Astrocyte of the spinal cord (primary cell): ENCODE measurements around the gene CEP152.

Experiments
- DNase-seq: peaks from one replicate; pipeline ENCODE4 v3.0.0; 2011; ENCODE audit warnings: low read depth, low spot score
- H3K4me3 ChIP-seq: 2 replicates; pipeline ENCODE4 v1.5.1; 2011; ENCODE audit warnings: low read depth, mild to moderate bottlenecking, low read length, moderate library complexity
- CTCF ChIP-seq: IDR thresholded peaks from 2 replicates; pipeline ENCODE4 v1.5.1; 2012; ENCODE audit warnings: low read depth, mild to moderate bottlenecking, low read length, inconsistent platforms
- in situ Hi-C: cut with HindIII; loops from 2 replicates; pipeline ENCODE4 v1.10.0; 2017; ENCODE audit warnings: low sequenced_read_pairs

Gene CEP152

GRCh38 chr15:48751595-48751994 lies 59.3 kb downstream of the CEP152 start:
- in situ Hi-C loops: no loop called here
- TF ChIP-seq CTCF: no peak

GRCh38 chr15:48748535-48748934 lies 62.3 kb downstream of the CEP152 start:
- no peak for TF ChIP-seq CTCF
- H3K4me3 ChIP-seq: no peak overlapping the region
- in situ Hi-C loops: no loop called here
- peak; percentile 47 for DNase-seq

More at GRCh38 chr15:48751595-48751994, 59.3 kb downstream of the CEP152 start:
- no peak overlapping the region for H3K4me3 ChIP-seq
- no peak for DNase-seq

GRCh38 chr15:48733615-48734014 lies 77.3 kb downstream of the CEP152 start:
- no peak for TF ChIP-seq CTCF
- no peak for DNase-seq
- no peak overlapping the region for H3K4me3 ChIP-seq
- in situ Hi-C loops: no loop called here

GRCh38 chr15:48730506-48730905 lies 80.4 kb downstream of the CEP152 start:
- H3K4me3 ChIP-seq: no peak overlapping the region
- no peak for TF ChIP-seq CTCF
- in situ Hi-C loops: no loop called here
- DNase-seq: no peak

- no peak overlapping the region for H3K4me3 ChIP-seq
- no peak for DNase-seq
- in situ Hi-C loops: no loop called here
- TF ChIP-seq CTCF: no peak
Observed at GRCh38 chr15:48723969-48724368, 86.9 kb downstream of the CEP152 start.

- TF ChIP-seq CTCF: no peak
- peak; percentile 84 for DNase-seq
- H3K4me3 ChIP-seq: no peak overlapping the region
- in situ Hi-C loops: no loop called here
Observed at GRCh38 chr15:48722764-48723661, 87.9 kb downstream of the CEP152 start.
